Uterus (tissue), 2 donors: ENCODE measurements around the gene PTEN.

ENCODE experiments used
- POLR2A ChIP-seq, 2 donors: fragments of 450-650 bp; IDR thresholded peaks; one replicate each; pipeline ENCODE4 v1.6.1; 2016; ENCODE audit warnings: antibody characterized with exemption in 2 of 2, mild to moderate bottlenecking in 1 of 2, moderate library complexity in 1 of 2
- TF ChIP-seq, protein P1 (sequence below), 4 experiments: fragments of 200-600 bp in 2 of 4; fragments of 450-650 bp in 2 of 4; sonication (generic) in 2 of 4; IDR thresholded peaks; one replicate each; pipeline ENCODE4 v1.5.1; 2016 to 2019; ENCODE audit warnings: antibody characterized with exemption in 4 of 4, mild to moderate bottlenecking in 2 of 4, moderate library complexity in 1 of 4

DNA sequence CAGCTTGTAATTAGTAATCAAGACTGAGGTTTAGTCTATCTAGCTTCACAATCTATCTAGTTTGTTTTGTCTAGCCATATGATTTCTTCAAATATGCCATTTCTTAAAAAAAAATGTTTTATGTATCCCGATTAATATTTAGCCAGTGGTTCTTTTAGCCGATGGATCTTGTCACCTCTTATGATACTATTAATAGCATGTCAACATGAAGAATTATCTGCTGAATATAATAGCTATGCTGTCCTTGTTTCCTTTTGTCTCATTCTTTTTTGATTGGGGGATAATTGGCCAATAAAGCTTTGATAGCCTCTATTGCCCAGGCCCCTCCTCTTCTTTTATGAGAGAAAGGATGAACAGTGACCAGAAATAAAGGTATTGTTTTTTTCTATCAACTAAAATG lies 32.8 kb downstream of the PTEN start:
- TF ChIP-seq, protein P1, sequence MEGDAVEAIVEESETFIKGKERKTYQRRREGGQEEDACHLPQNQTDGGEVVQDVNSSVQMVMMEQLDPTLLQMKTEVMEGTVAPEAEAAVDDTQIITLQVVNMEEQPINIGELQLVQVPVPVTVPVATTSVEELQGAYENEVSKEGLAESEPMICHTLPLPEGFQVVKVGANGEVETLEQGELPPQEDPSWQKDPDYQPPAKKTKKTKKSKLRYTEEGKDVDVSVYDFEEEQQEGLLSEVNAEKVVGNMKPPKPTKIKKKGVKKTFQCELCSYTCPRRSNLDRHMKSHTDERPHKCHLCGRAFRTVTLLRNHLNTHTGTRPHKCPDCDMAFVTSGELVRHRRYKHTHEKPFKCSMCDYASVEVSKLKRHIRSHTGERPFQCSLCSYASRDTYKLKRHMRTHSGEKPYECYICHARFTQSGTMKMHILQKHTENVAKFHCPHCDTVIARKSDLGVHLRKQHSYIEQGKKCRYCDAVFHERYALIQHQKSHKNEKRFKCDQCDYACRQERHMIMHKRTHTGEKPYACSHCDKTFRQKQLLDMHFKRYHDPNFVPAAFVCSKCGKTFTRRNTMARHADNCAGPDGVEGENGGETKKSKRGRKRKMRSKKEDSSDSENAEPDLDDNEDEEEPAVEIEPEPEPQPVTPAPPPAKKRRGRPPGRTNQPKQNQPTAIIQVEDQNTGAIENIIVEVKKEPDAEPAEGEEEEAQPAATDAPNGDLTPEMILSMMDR (IDR thresholded peaks at IDR 0.05), result no peak
- TF ChIP-seq POLR2A (IDR thresholded peaks at IDR 0.05), result no peak
